Measurements from ENCODE around the gene SIGLEC11. TPM values are rescaled to one million over a fixed set of nuclear protein-coding genes. Genes with fewer than 3 reads are reported as not detected.

The SIGLEC11 gene
- total RNA-seq, 1 experiment from 2014 or later, result not detected

GRCh38 chr19:50007170-50007569 lies 46.2 kb upstream of the SIGLEC11 start:
- H3K4me3 ChIP-seq (ENCODE audit: low read depth, low read length), result no peak overlapping the region
- H3K36me3 Mint-ChIP-seq (ENCODE audit: insufficient read depth, unreplicated experiment), result peaks cover 40% of the 10 kb centered on the region
- H3K27ac Mint-ChIP-seq (ENCODE audit: unreplicated experiment), result no peak overlapping the region
- no peaks in the 10 kb centered on the region for H3K4me1 Mint-ChIP-seq (ENCODE audit: low read depth, unreplicated experiment)
- no peak for TF ChIP-seq CTCF (IDR thresholded peaks at IDR 0.05; ENCODE audit: insufficient read depth in 1 of 2, low read depth in 1 of 2, low read length in 1 of 2, severe bottlenecking in 1 of 2, unreplicated experiment in 1 of 2)
- ChIA-PET POLR2A (no interaction called here), CTCF (no interaction called here)
- H3K27me3 Mint-ChIP-seq (ENCODE audit: insufficient read depth, unreplicated experiment), result no peaks in the 10 kb centered on the region
- no peaks in the 10 kb centered on the region for H3K9me3 Mint-ChIP-seq (ENCODE audit: unreplicated experiment)
- BruUV-seq (replicated peaks), result no TSS peak
- intact Hi-C loops (cut with micrococcal nuclease; ENCODE audit: unreplicated experiment), result no loop called here
- H3K36me3 ChIP-seq (ENCODE audit: control insufficient read depth, insufficient read depth, low read length), result peaks cover 2% of the 10 kb centered on the region; the same call in 1 of the 2 replicates
- H3K9me3 ChIP-seq, result no peaks in the 10 kb centered on the region
- no peaks in the 10 kb centered on the region for H3K27me3 ChIP-seq (replicated peaks; ENCODE audit: control insufficient read depth, insufficient read depth, low read length)
- no peak for DNase-seq
- H3K4me1 ChIP-seq, result no peaks in the 10 kb centered on the region
- no peak overlapping the region for H3K4me3 Mint-ChIP-seq (ENCODE audit: unreplicated experiment)

- intact Hi-C loops (cut with micrococcal nuclease; ENCODE audit: unreplicated experiment), result no loop called here
- CTCF ChIA-PET, result interaction anchor here (0.6 kb wide), 1 partner anchor 115 kb away, joined by 5 read pairs; no protein-coding TSS in a partner anchor
- peaks cover 2% of the 10 kb centered on the region; the same call in 1 of the 2 replicates for H3K36me3 ChIP-seq (ENCODE audit: control insufficient read depth, insufficient read depth, low read length)
These were observed 44.5 kb upstream of the SIGLEC11 start for GRCh38 chr19:50005428-50005827.

GRCh38 chr19:50003810-50004419 lies 42.9 kb upstream of the SIGLEC11 start:
- peaks cover 2% of the 10 kb centered on the region; the same call in 1 of the 2 replicates for H3K36me3 ChIP-seq (ENCODE audit: control insufficient read depth, insufficient read depth, low read length)
- intact Hi-C loops (cut with micrococcal nuclease; ENCODE audit: unreplicated experiment), result no loop called here
- H3K36me3 Mint-ChIP-seq (ENCODE audit: insufficient read depth, unreplicated experiment), result peaks cover 44% of the 10 kb centered on the region

More at GRCh38 chr19:50005428-50005827, 44.5 kb upstream of the SIGLEC11 start:
- Mint-ChIP-seq H3K9me3 (ENCODE audit: unreplicated experiment) (no peaks in the 10 kb centered on the region), H3K36me3 (ENCODE audit: insufficient read depth, unreplicated experiment) (peaks cover 40% of the 10 kb centered on the region), H3K4me1 (ENCODE audit: low read depth, unreplicated experiment) (no peaks in the 10 kb centered on the region), H3K27ac (ENCODE audit: unreplicated experiment) (no peak overlapping the region), H3K27me3 (ENCODE audit: insufficient read depth, unreplicated experiment) (no peaks in the 10 kb centered on the region), H3K4me3 (ENCODE audit: unreplicated experiment) (no peak overlapping the region)
- Histone ChIP-seq H3K4me3 (ENCODE audit: low read depth, low read length) (no peak overlapping the region), H3K4me1 (no peaks in the 10 kb centered on the region), H3K27me3 (replicated peaks; ENCODE audit: control insufficient read depth, insufficient read depth, low read length) (no peaks in the 10 kb centered on the region), H3K9me3 (no peaks in the 10 kb centered on the region)
- no peak for TF ChIP-seq CTCF (IDR thresholded peaks at IDR 0.05; ENCODE audit: insufficient read depth in 1 of 2, low read depth in 1 of 2, low read length in 1 of 2, severe bottlenecking in 1 of 2, unreplicated experiment in 1 of 2)
- DNase-seq, result no peak
- POLR2A ChIA-PET, result no interaction called here
- no TSS peak for BruUV-seq (replicated peaks)

More at GRCh38 chr19:50003810-50004419, 42.9 kb upstream of the SIGLEC11 start:
- BruUV-seq (replicated peaks), result no TSS peak
- no peaks in the 10 kb centered on the region for H3K9me3 Mint-ChIP-seq (ENCODE audit: unreplicated experiment)
- ChIA-PET CTCF (no interaction called here), POLR2A (no interaction called here)
- no peak overlapping the region for H3K4me3 Mint-ChIP-seq (ENCODE audit: unreplicated experiment)
- no peak for TF ChIP-seq CTCF (IDR thresholded peaks at IDR 0.05; ENCODE audit: insufficient read depth in 1 of 2, low read depth in 1 of 2, low read length in 1 of 2, severe bottlenecking in 1 of 2, unreplicated experiment in 1 of 2)
- H3K4me1 Mint-ChIP-seq (ENCODE audit: low read depth, unreplicated experiment), result no peaks in the 10 kb centered on the region
- Histone ChIP-seq H3K4me1 (no peaks in the 10 kb centered on the region), H3K9me3 (no peaks in the 10 kb centered on the region), H3K27me3 (replicated peaks; ENCODE audit: control insufficient read depth, insufficient read depth, low read length) (no peaks in the 10 kb centered on the region), H3K4me3 (ENCODE audit: low read depth, low read length) (no peak overlapping the region)
- H3K27ac Mint-ChIP-seq (ENCODE audit: unreplicated experiment), result no peak overlapping the region
- no peak for DNase-seq
- no peaks in the 10 kb centered on the region for H3K27me3 Mint-ChIP-seq (ENCODE audit: insufficient read depth, unreplicated experiment)
